HG03575 (cell line): ENCODE data around the gene GSTA5.
"Not testable (repeated sequence)": the region's sequence is repeated elsewhere in the genome, so short reads cannot be mapped to it uniquely, and the experiment has no call there.

ENCODE experiments used
- ATAC-seq: cut with Tn5 transposase; IDR thresholded peaks from one replicate; pipeline ENCODE4 v1.9.1; 2021; ENCODE audit not compliant: unreplicated experiment, insufficient number of reproducible peaks, low FRiP score; ENCODE audit errors: extremely low read depth

Gene GSTA5

GRCh38 chr6:52801188-52801841 is 39.3 kb downstream of the GSTA5 start:
- ATAC-seq = no peak

- ATAC-seq = not testable (repeated sequence)
Measured at GRCh38 chr6:52799272-52799671, 41.3 kb downstream of the GSTA5 start.

GRCh38 chr6:52794366-52794765 is 46.2 kb downstream of the GSTA5 start:
- not testable (repeated sequence) for ATAC-seq

GRCh38 chr6:52790861-52791260 is 49.8 kb downstream of the GSTA5 start:
- ATAC-seq = no peak

GRCh38 chr6:52789658-52790057 is 51.0 kb downstream of the GSTA5 start:
- not testable (repeated sequence) for ATAC-seq

GRCh38 chr6:52788478-52788877 is 52.1 kb downstream of the GSTA5 start:
- no peak for ATAC-seq

- ATAC-seq = no peak
Measured at GRCh38 chr6:52787917-52788316, 52.7 kb downstream of the GSTA5 start.

- ATAC-seq = no peak
Measured at GRCh38 chr6:52786249-52786956, 54.2 kb downstream of the GSTA5 start.

GRCh38 chr6:52782696-52783274 is 57.8 kb downstream of the GSTA5 start:
- ATAC-seq = not testable (repeated sequence)

GRCh38 chr6:52782209-52782608 is 58.4 kb downstream of the GSTA5 start:
- ATAC-seq = not testable (repeated sequence)
